Hindlimb muscle (tissue), 1 donor: Measurements from ENCODE around the gene NTMT1. TPM values are rescaled to one million over a fixed set of nuclear protein-coding genes. Genes with fewer than 3 reads are reported as not detected.

Experiments used
- DNase-seq: peaks from one replicate; pipeline ENCODE4 v3.0.0-alpha.2; 2013
- polyA plus RNA-seq: library from polyadenylated mRNA; unstranded; fragments of 120-200 nt; gene quantifications from one replicate; pipeline ENCODE4 v1.2.1, GENCODE V29; 2013; ENCODE audit not compliant: insufficient read length

Gene NTMT1
- polyA plus RNA-seq, 1 donor, result 40.1 TPM

GRCh38 chr9:129681924-129682323 is 56.0 kb downstream of the NTMT1 start:
- DNase-seq, result no peak

- no peak for DNase-seq
These were observed 56.4 kb downstream of the NTMT1 start for GRCh38 chr9:129682381-129682780.

GRCh38 chr9:129685220-129685932 is 59.4 kb downstream of the NTMT1 start:
- no peak for DNase-seq

Other genes starting within 250 kb of the NTMT1 start
- 0.26 TPM for gene C9orf50, start 5.1 kb upstream of the NTMT1 start, polyA plus RNA-seq
- 15.2 TPM for gene ASB6, start 16.0 kb downstream of the NTMT1 start, polyA plus RNA-seq
- gene PRRX2, start 39.5 kb downstream of the NTMT1 start, polyA plus RNA-seq, result 2.9 TPM
- 9.2 TPM for gene PTGES, start 126.9 kb downstream of the NTMT1 start, polyA plus RNA-seq
- gene TOR1B, start 177.0 kb downstream of the NTMT1 start, polyA plus RNA-seq, result 13.6 TPM
- 21.6 TPM for gene TOR1A, start 198.0 kb downstream of the NTMT1 start, polyA plus RNA-seq
- 37.0 TPM for gene C9orf78, start 209.1 kb downstream of the NTMT1 start, polyA plus RNA-seq
- 17.5 TPM for gene USP20, start 209.3 kb downstream of the NTMT1 start, polyA plus RNA-seq